ENCODE results near the gene CLCN4. TPM values are rescaled to one million over a fixed set of nuclear protein-coding genes. Genes with fewer than 3 reads are reported as not detected.

The CLCN4 gene
- polyA plus RNA-seq, 3 donors = 0.27 to 1.9 (median 1.3) TPM

- 92% methylated on average over 5 of the region's 9 CpGs for WGBS (ENCODE audit: insufficient coverage)
- Mint-ChIP-seq H3K27me3 (ENCODE audit: low read depth in 3 of 3) (peaks cover 3 to 13% (median 8%) of the 10 kb centered on the region in 3 donors), H3K36me3 (peaks cover 2 to 7% of the 10 kb centered on the region in 2 donors), H3K4me3 (no peak overlapping the region), H3K27ac (no peak overlapping the region), H3K4me1 (peaks cover 6% of the 10 kb centered on the region), H3K9me3 (peaks cover 0 to 3% (median 0%) of the 10 kb centered on the region in 7 donors)
- no peaks in the 10 kb centered on the region for H3K9me3 ChIP-seq (replicated peaks in 1 of 2; ENCODE audit: control insufficient read depth in 1 of 2, insufficient read depth in 1 of 2, low read length in 2 of 2)
- no peaks in the 10 kb centered on the region for H3K36me3 ChIP-seq (replicated peaks in 1 of 2; ENCODE audit: control insufficient read depth in 1 of 2, insufficient read depth in 2 of 2, low read length in 2 of 2)
- H3K79me2 ChIP-seq (ENCODE audit: insufficient read depth, low read length) = no peaks in the 10 kb centered on the region
- H3K4me1 ChIP-seq (ENCODE audit: control insufficient read depth in 1 of 2, insufficient read depth in 2 of 2, low read length in 2 of 2) = no peaks in the 10 kb centered on the region
- no peak overlapping the region for H3K4me2 ChIP-seq (replicated peaks; ENCODE audit: extremely low read depth, low read length, poor library complexity, severe bottlenecking)
- H3K4me3 ChIP-seq (replicated peaks in 1 of 3; ENCODE audit: low read depth in 2 of 3, low read length in 3 of 3) = no peak overlapping the region
- H2AFZ ChIP-seq (ENCODE audit: insufficient read depth, low read depth, low read length, poor library complexity, severe bottlenecking) = no peak overlapping the region
- no peak overlapping the region for H3K27ac ChIP-seq (ENCODE audit: low read depth in 1 of 2, low read length in 2 of 2)
- TF ChIP-seq, protein P1, sequence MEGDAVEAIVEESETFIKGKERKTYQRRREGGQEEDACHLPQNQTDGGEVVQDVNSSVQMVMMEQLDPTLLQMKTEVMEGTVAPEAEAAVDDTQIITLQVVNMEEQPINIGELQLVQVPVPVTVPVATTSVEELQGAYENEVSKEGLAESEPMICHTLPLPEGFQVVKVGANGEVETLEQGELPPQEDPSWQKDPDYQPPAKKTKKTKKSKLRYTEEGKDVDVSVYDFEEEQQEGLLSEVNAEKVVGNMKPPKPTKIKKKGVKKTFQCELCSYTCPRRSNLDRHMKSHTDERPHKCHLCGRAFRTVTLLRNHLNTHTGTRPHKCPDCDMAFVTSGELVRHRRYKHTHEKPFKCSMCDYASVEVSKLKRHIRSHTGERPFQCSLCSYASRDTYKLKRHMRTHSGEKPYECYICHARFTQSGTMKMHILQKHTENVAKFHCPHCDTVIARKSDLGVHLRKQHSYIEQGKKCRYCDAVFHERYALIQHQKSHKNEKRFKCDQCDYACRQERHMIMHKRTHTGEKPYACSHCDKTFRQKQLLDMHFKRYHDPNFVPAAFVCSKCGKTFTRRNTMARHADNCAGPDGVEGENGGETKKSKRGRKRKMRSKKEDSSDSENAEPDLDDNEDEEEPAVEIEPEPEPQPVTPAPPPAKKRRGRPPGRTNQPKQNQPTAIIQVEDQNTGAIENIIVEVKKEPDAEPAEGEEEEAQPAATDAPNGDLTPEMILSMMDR (IDR thresholded peaks at IDR 0.05) = no peak
- no peak for DNase-seq
- no peak overlapping the region for H3K9ac ChIP-seq (ENCODE audit: insufficient read depth, low read length, poor library complexity, severe bottlenecking)
- no peaks in the 10 kb centered on the region for H4K20me1 ChIP-seq (ENCODE audit: insufficient read depth, low read length)
- intact Hi-C loops (cut with micrococcal nuclease) = loop anchor here in 1 of 2 donors (5.0 to 10.0 kb wide), 3 partner anchors 428 to 948 kb away; no protein-coding TSS in a partner anchor
- H3K27me3 ChIP-seq (ENCODE audit: control insufficient read depth in 2 of 2, insufficient read depth in 2 of 2, low read length in 2 of 2) = peaks cover 0 to 3% of the 10 kb centered on the region in 2 donors
Observed at GRCh38 chrX:10186355-10186754, 29.6 kb downstream of the CLCN4 start.

- Histone ChIP-seq H2AFZ (ENCODE audit: insufficient read depth, low read depth, low read length, poor library complexity, severe bottlenecking) (no peak overlapping the region), H3K4me1 (ENCODE audit: control insufficient read depth in 1 of 2, insufficient read depth in 2 of 2, low read length in 2 of 2) (no peaks in the 10 kb centered on the region), H3K9me3 (replicated peaks in 1 of 2; ENCODE audit: control insufficient read depth in 1 of 2, insufficient read depth in 1 of 2, low read length in 2 of 2) (no peaks in the 10 kb centered on the region), H3K4me2 (replicated peaks; ENCODE audit: extremely low read depth, low read length, poor library complexity, severe bottlenecking) (no peak overlapping the region), H3K4me3 (replicated peaks in 1 of 3; ENCODE audit: low read depth in 2 of 3, low read length in 3 of 3) (no peak overlapping the region), H4K20me1 (ENCODE audit: insufficient read depth, low read length) (no peaks in the 10 kb centered on the region), H3K79me2 (ENCODE audit: insufficient read depth, low read length) (no peaks in the 10 kb centered on the region), H3K9ac (ENCODE audit: insufficient read depth, low read length, poor library complexity, severe bottlenecking) (no peak overlapping the region), H3K36me3 (replicated peaks in 1 of 2; ENCODE audit: control insufficient read depth in 1 of 2, insufficient read depth in 2 of 2, low read length in 2 of 2) (no peaks in the 10 kb centered on the region), H3K27me3 (ENCODE audit: control insufficient read depth in 2 of 2, insufficient read depth in 2 of 2, low read length in 2 of 2) (no peaks in the 10 kb centered on the region), H3K27ac (ENCODE audit: low read depth in 1 of 2, low read length in 2 of 2) (no peak overlapping the region)
- Mint-ChIP-seq H3K4me1 (peaks cover 6% of the 10 kb centered on the region), H3K9me3 (no peaks in the 10 kb centered on the region), H3K36me3 (peaks cover 2 to 7% of the 10 kb centered on the region in 2 donors), H3K27ac (peak overlapping the region in 1 of 7 donors; percentile 21), H3K27me3 (ENCODE audit: low read depth in 3 of 3) (peaks cover 3 to 10% (median 8%) of the 10 kb centered on the region in 3 donors), H3K4me3 (no peak overlapping the region)
- TF ChIP-seq, protein P1 (IDR thresholded peaks at IDR 0.05) = no peak
- intact Hi-C loops (cut with micrococcal nuclease) = loop anchor here in 1 of 2 donors (5.0 to 10.0 kb wide), 3 partner anchors 427 to 947 kb away; no protein-coding TSS in a partner anchor
- WGBS (ENCODE audit: insufficient coverage) = no CpG with 5 or more reads among the region's 15 CpGs
- DNase-seq = no peak
Observed at GRCh38 chrX:10187421-10187820, 30.6 kb downstream of the CLCN4 start.
